ENCODE measurements around the gene NEU2. TPM values are rescaled to one million over a fixed set of nuclear protein-coding genes. Genes with fewer than 3 reads are reported as not detected.

Gene NEU2
- total and polyA plus RNA-seq, 2 of the 13 experiments (the other 11 are each of a cell fraction or from before 2014, with no cell fraction given) = not detected

DNA sequence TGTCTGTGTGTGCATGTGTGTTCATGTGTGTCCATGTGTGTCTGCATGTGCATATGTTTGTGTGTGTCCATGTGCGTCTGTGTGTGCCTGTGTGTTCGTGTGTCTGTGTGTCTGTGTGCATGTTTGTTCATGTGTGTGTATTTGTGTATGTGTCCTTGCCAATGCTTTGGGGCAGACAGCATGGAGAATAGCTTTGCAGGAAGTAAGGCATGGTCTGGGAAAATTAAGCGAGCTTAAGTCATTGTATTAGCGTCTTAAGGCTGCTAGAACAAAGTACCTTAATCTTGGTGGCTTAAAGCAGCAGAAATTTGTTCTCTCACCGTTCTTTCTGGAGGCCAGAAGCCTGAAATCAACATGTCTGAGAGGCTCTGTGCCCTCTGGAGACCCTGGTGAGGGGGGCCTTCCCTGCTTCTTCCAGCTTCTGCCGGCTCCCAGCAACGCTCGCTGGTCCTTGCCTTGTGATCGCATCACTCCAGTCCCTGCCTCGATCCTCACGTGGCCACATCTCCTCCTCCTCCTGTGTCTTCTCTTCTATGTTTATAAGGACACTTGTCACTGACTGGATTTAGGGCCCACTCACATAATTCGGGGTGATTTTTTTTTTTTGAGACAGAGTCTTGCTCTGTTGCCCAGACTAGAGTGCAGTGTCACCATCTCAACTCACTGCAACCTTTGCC, 3.8 kb downstream of the NEU2 start:
- ChIA-PET CTCF (ENCODE audit: low intra/inter-chr PET ratio, low total read pairs) (no interaction called here), POLR2A (no interaction called here)
- Histone ChIP-seq H3K36me3 (replicated peaks in 1 of 2; ENCODE audit: control insufficient read depth in 1 of 2, insufficient read depth in 2 of 2, low read length in 2 of 2) (no peaks in the 10 kb centered on the region), H3K4me3 (replicated peaks in 1 of 3; ENCODE audit: insufficient read depth in 1 of 3, low read depth in 2 of 3, low read length in 3 of 3) (no peak overlapping the region), H3K9ac (ENCODE audit: insufficient read depth, low read depth, low read length) (no peak overlapping the region), H3K9me3 (ENCODE audit: low read length) (no peaks in the 10 kb centered on the region), H3K27me3 (ENCODE audit: control insufficient read depth in 1 of 2, insufficient read depth in 2 of 2, low read length in 2 of 2) (peaks cover 10 to 40% of the 10 kb centered on the region in 2 experiments), H3K4me1 (ENCODE audit: insufficient read depth, low read length) (peaks cover 12% of the 10 kb centered on the region), H3K27ac (ENCODE audit: extremely low read length, insufficient read depth, low read length) (no peak overlapping the region), H4K20me1 (ENCODE audit: insufficient read depth, low read length) (no peaks in the 10 kb centered on the region), H2AFZ (ENCODE audit: low read length) (no peak overlapping the region), H3K4me2 (ENCODE audit: low read depth, low read length) (no peak overlapping the region), H3K79me2 (ENCODE audit: insufficient read depth, low read length) (no peaks in the 10 kb centered on the region)
- intact Hi-C loops (cut with micrococcal nuclease; ENCODE audit: unreplicated experiment) (no loop called here), in situ Hi-C loops (cut with HindIII; ENCODE audit: extremely low pct_ligation_motif_present, low pct_unique_long_range_greater_than_20kb) (no loop called here)
- TF ChIP-seq NBN (conservative IDR thresholded peaks at IDR 0.05) (0 out of 2 replicates have a peak, but pooled peaks have one; percentile 80), SP1 (IDR thresholded peaks at IDR 0.05) (peak; percentile 8; the same call in 1 of the 2 replicates), SP1 (CRISPR knock-in tag; IDR thresholded peaks at IDR 0.05) (no peak), ZNF296 (CRISPR knock-in tag; conservative IDR thresholded peaks at IDR 0.05) (no peak), ZKSCAN8 (CRISPR knock-in tag; IDR thresholded peaks at IDR 0.05; ENCODE audit: borderline replicate concordance) (no peak), PHB2 (IDR thresholded peaks at IDR 0.05; ENCODE audit: partially characterized antibody) (peak; percentile 42), CC2D1A (CRISPR knock-in tag; IDR thresholded peaks at IDR 0.05) (no peak), FOXA1 (IDR thresholded peaks at IDR 0.05) (peak; percentile 57), FOXA1 (CRISPR knock-in tag; IDR thresholded peaks at IDR 0.05) (no peak), ZNF282 (IDR thresholded peaks at IDR 0.05; ENCODE audit: partially characterized antibody) (peak; percentile 45), HES4 (CRISPR knock-in tag; IDR thresholded peaks at IDR 0.05; ENCODE audit: borderline replicate concordance) (0 out of 2 replicates have a peak, but pooled peaks have one; percentile 7), HNRNPK (IDR thresholded peaks at IDR 0.05; ENCODE audit: low read depth, low read length, poor library complexity, severe bottlenecking) (no peak)
- TF ChIP-seq, protein P1, sequence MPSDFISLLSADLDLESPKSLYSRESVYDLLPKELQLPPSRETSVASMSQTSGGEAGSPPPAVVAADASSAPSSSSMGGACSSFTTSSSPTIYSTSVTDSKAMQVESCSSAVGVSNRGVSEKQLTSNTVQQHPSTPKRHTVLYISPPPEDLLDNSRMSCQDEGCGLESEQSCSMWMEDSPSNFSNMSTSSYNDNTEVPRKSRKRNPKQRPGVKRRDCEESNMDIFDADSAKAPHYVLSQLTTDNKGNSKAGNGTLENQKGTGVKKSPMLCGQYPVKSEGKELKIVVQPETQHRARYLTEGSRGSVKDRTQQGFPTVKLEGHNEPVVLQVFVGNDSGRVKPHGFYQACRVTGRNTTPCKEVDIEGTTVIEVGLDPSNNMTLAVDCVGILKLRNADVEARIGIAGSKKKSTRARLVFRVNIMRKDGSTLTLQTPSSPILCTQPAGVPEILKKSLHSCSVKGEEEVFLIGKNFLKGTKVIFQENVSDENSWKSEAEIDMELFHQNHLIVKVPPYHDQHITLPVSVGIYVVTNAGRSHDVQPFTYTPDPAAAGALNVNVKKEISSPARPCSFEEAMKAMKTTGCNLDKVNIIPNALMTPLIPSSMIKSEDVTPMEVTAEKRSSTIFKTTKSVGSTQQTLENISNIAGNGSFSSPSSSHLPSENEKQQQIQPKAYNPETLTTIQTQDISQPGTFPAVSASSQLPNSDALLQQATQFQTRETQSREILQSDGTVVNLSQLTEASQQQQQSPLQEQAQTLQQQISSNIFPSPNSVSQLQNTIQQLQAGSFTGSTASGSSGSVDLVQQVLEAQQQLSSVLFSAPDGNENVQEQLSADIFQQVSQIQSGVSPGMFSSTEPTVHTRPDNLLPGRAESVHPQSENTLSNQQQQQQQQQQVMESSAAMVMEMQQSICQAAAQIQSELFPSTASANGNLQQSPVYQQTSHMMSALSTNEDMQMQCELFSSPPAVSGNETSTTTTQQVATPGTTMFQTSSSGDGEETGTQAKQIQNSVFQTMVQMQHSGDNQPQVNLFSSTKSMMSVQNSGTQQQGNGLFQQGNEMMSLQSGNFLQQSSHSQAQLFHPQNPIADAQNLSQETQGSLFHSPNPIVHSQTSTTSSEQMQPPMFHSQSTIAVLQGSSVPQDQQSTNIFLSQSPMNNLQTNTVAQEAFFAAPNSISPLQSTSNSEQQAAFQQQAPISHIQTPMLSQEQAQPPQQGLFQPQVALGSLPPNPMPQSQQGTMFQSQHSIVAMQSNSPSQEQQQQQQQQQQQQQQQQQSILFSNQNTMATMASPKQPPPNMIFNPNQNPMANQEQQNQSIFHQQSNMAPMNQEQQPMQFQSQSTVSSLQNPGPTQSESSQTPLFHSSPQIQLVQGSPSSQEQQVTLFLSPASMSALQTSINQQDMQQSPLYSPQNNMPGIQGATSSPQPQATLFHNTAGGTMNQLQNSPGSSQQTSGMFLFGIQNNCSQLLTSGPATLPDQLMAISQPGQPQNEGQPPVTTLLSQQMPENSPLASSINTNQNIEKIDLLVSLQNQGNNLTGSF (CRISPR knock-in tag; IDR thresholded peaks at IDR 0.05) = no peak
- ATAC-seq (no peak), FAIRE-seq (no peak), DNase-seq (ENCODE audit: low spot score) (no peak)
- no TSS peak for BruUV-seq (replicated peaks)
- WGBS (ENCODE audit: low lambda C conversion rate) = 71% methylated on average over 12 of the region's 12 CpGs

All from HepG2 (cell line).